Activated CD8-positive, alpha-beta T cell treated with anti-CD3 and anti-CD28 coated beads for 36 hours (primary cell): Measurements from ENCODE around the gene PGM5. TPM values are rescaled to one million over a fixed set of nuclear protein-coding genes. Genes with fewer than 3 reads are reported as not detected.

Source experiments
- ATAC-seq: fragments of 200-7000 bp; cut with Tn5 transposase; one replicate; pipeline ENCODE4 v1.10.0; 2021; ENCODE audit warnings: mild to moderate bottlenecking, moderate library complexity
- CTCF ChIA-PET: fragments of 350-600 bp; sonication (Branson Sonifier 250); formaldehyde crosslinking; loops from one replicate; lab custom pipeline; 2021; ENCODE audit warnings: antibody characterized with exemption; lab: Charles Lee
- POLR2A ChIA-PET: fragments of 350-600 bp; sonication (Branson Sonifier 250); formaldehyde crosslinking; loops from one replicate; lab custom pipeline; 2021; ENCODE audit warnings: antibody characterized with exemption; lab: Charles Lee
- DNase-seq: peaks from one replicate; pipeline ENCODE4 v3.0.0-alpha.2; 2020
- H3K27ac Mint-ChIP-seq: one replicate; pipeline ENCODE4 v1.8.0; 2021; ENCODE audit warnings: mild to moderate bottlenecking, mixed read lengths
- H3K27me3 Mint-ChIP-seq: one replicate; pipeline ENCODE4 v1.8.0; 2021; ENCODE audit warnings: mixed read lengths
- H3K36me3 Mint-ChIP-seq: one replicate; pipeline ENCODE4 v1.8.0; 2021; ENCODE audit warnings: low read depth, mixed read lengths
- H3K4me1 Mint-ChIP-seq: one replicate; pipeline ENCODE4 v1.8.0; 2021; ENCODE audit warnings: low read depth, mixed read lengths
- H3K4me3 Mint-ChIP-seq: one replicate; pipeline ENCODE4 v1.8.0; 2021; ENCODE audit warnings: mild to moderate bottlenecking, moderate library complexity, mixed read lengths
- H3K9me3 Mint-ChIP-seq: one replicate; pipeline ENCODE4 v1.8.0; 2021; ENCODE audit warnings: mixed read lengths
- CTCF ChIP-seq: fragments of 200-600 bp; IDR thresholded peaks from one replicate; pipeline ENCODE4 v1.8.0; 2022; ENCODE audit warnings: antibody characterized with exemption, mild to moderate bottlenecking
- intact Hi-C: fragments of 100-400 bp; cut with micrococcal nuclease; formaldehyde crosslinking; loops from one replicate; pipeline ENCODE4 v1.10.0; 2022
- total RNA-seq, 2 experiments: library from RNA; stranded (reverse); gene quantifications; one replicate each; pipeline ENCODE4 v1.2.3, GENCODE V29; 2021

The PGM5 gene
- total RNA-seq, 2 experiments from 2014 or later: not detected

- Mint-ChIP-seq H3K4me1 (peaks cover 6% of the 10 kb centered on the region), H3K27ac (no peak overlapping the region), H3K9me3 (no peaks in the 10 kb centered on the region), H3K27me3 (peaks cover 6% of the 10 kb centered on the region), H3K4me3 (no peak overlapping the region), H3K36me3 (no peaks in the 10 kb centered on the region)
- ATAC-seq: no peak
- ChIA-PET POLR2A (no interaction called here), CTCF (no interaction called here)
- intact Hi-C loops: no loop called here
- TF ChIP-seq CTCF: no peak
- DNase-seq: no peak
Observed at GRCh38 chr9:68545033-68545705, 188.8 kb downstream of the PGM5 start.

GRCh38 chr9:68546596-68547390 lies 190.4 kb downstream of the PGM5 start:
- H3K27ac Mint-ChIP-seq: no peak overlapping the region
- DNase-seq: no peak
- CTCF ChIA-PET: no interaction called here

GRCh38 chr9:68547417-68547816 lies 191.0 kb downstream of the PGM5 start:
- intact Hi-C loops: no loop called here
- peaks cover 6% of the 10 kb centered on the region for H3K27me3 Mint-ChIP-seq
- DNase-seq (no peak), ATAC-seq (no peak)
- POLR2A ChIA-PET: no interaction called here
- no peaks in the 10 kb centered on the region for H3K36me3 Mint-ChIP-seq
- no peak overlapping the region for H3K4me3 Mint-ChIP-seq
- CTCF ChIA-PET: no interaction called here
- H3K4me1 Mint-ChIP-seq: peaks cover 6% of the 10 kb centered on the region
- no peak for TF ChIP-seq CTCF
- no peak overlapping the region for H3K27ac Mint-ChIP-seq
- H3K9me3 Mint-ChIP-seq: no peaks in the 10 kb centered on the region

More at GRCh38 chr9:68546596-68547390, 190.4 kb downstream of the PGM5 start:
- Mint-ChIP-seq H3K36me3 (no peaks in the 10 kb centered on the region), H3K9me3 (no peaks in the 10 kb centered on the region), H3K4me3 (no peak overlapping the region), H3K4me1 (peaks cover 6% of the 10 kb centered on the region), H3K27me3 (peaks cover 4% of the 10 kb centered on the region)
- no peak for TF ChIP-seq CTCF
- POLR2A ChIA-PET: no interaction called here
- intact Hi-C loops: no loop called here
- ATAC-seq: peak; percentile 24

GRCh38 chr9:68548241-68548640 lies 191.8 kb downstream of the PGM5 start:
- DNase-seq (no peak), ATAC-seq (no peak)
- Mint-ChIP-seq H3K4me1 (peaks cover 6% of the 10 kb centered on the region), H3K36me3 (no peaks in the 10 kb centered on the region), H3K27ac (no peak overlapping the region), H3K9me3 (no peaks in the 10 kb centered on the region), H3K27me3 (peaks cover 7% of the 10 kb centered on the region), H3K4me3 (no peak overlapping the region)
- CTCF ChIA-PET: interaction anchor here (0.7 kb wide), 1 partner anchor 15 kb away, joined by 3 read pairs; no protein-coding TSS in a partner anchor
- no peak for TF ChIP-seq CTCF
- POLR2A ChIA-PET: no interaction called here
- intact Hi-C loops: no loop called here

GRCh38 chr9:68551191-68551590 lies 194.8 kb downstream of the PGM5 start:
- DNase-seq: no peak
- H3K4me3 Mint-ChIP-seq: no peak overlapping the region
- POLR2A ChIA-PET: no interaction called here
- no peaks in the 10 kb centered on the region for H3K36me3 Mint-ChIP-seq
- no peak overlapping the region for H3K27ac Mint-ChIP-seq
- CTCF ChIA-PET: interaction anchor here (0.9 to 1.1 kb wide), 2 partner anchors 9 to 17 kb away, joined by 3 read pairs; no protein-coding TSS in a partner anchor
- no peak for TF ChIP-seq CTCF
- no peaks in the 10 kb centered on the region for H3K9me3 Mint-ChIP-seq
- no peak for ATAC-seq
- intact Hi-C loops: no loop called here
- peaks cover 6% of the 10 kb centered on the region for H3K4me1 Mint-ChIP-seq
- H3K27me3 Mint-ChIP-seq: peaks cover 3% of the 10 kb centered on the region
